GM12878 (cell line): Measurements from ENCODE around the gene CLDN16. TPM values are rescaled to one million over a fixed set of nuclear protein-coding genes. Genes with fewer than 3 reads are reported as not detected.

Experiments used
- ATAC-seq: fragments of 200-7000 bp; cut with Tn5 transposase; 3 replicates; pipeline ENCODE4 v1.9.1; 2020; ENCODE audit warnings: mild to moderate bottlenecking, moderate library complexity
- BruUV-seq: library from RNA; stranded (reverse); fragments of 400-500 nt; replicated peaks from 2 replicates; lab custom pipeline; 2021; lab: Mats Ljungman, UMichigan
- CTCF ChIA-PET: fragments of 300-600 bp; sonication (Branson Sonifier 250); formaldehyde crosslinking; extraction: SDS; loops from one replicate; lab custom pipeline; 2021; ENCODE audit warnings: inconsistent platforms; lab: Yijun Ruan, JAX
- POLR2A ChIA-PET: fragments of 350-600 bp; formaldehyde crosslinking; extraction: SDS; loops from one replicate; lab custom pipeline; 2021; ENCODE audit warnings: inconsistent platforms; lab: Charles Lee
- RAD21 ChIA-PET: fragments of 300-600 bp; sonication (Branson Sonifier 250); formaldehyde crosslinking; loops from one replicate; lab custom pipeline; 2023; ENCODE audit warnings: antibody characterized with exemption; ENCODE audit not compliant: unreplicated experiment; lab: Charles Lee
- SMC1A ChIA-PET: fragments of 300-600 bp; sonication (Branson Sonifier 250); formaldehyde crosslinking; loops from one replicate; lab custom pipeline; 2023; ENCODE audit not compliant: unreplicated experiment, uncharacterized antibody; lab: Charles Lee
- DNase-seq: peaks from one replicate; pipeline ENCODE4 v3.0.0-alpha.2; 2011; ENCODE audit warnings: low read depth, low spot score
- FAIRE-seq: peaks from 3 replicates; lab custom pipeline; 2011; peaks lifted over from hg19 to GRCh38; lab: Jason Lieb, UNC
- H2AFZ ChIP-seq: 2 replicates; pipeline ENCODE4 v1.6.0; 2011; ENCODE audit warnings: low read depth, low read length, control low read depth; ENCODE audit not compliant: control insufficient read depth
- H3K27ac ChIP-seq: 2 replicates; pipeline ENCODE4 v1.5.1; 2011; ENCODE audit warnings: control low read depth; ENCODE audit not compliant: control insufficient read depth, insufficient read depth
- H3K27me3 ChIP-seq, 2 experiments: replicated peaks in 1 of 2; 2 replicates each; pipeline versions ENCODE4 v1.6.0 to v1.6.1; 2011; ENCODE audit warnings: low read length in 1 of 2; ENCODE audit not compliant: control insufficient read depth in 2 of 2, insufficient read depth in 2 of 2
- H3K36me3 ChIP-seq, 2 experiments: 2 replicates each; pipeline ENCODE4 v1.5.1; 2011; ENCODE audit warnings: low read length in 1 of 2; ENCODE audit not compliant: control insufficient read depth in 2 of 2, insufficient read depth in 2 of 2
- H3K4me1 ChIP-seq: 2 replicates; pipeline ENCODE4 v1.6.1; 2011; ENCODE audit warnings: mild to moderate bottlenecking, low read length, moderate library complexity, mixed read lengths; ENCODE audit not compliant: control insufficient read depth, insufficient read depth
- H3K4me2 ChIP-seq: 2 replicates; pipeline ENCODE4 v1.6.0; 2011; ENCODE audit warnings: control low read depth; ENCODE audit not compliant: control insufficient read depth, insufficient read depth
- H3K4me3 ChIP-seq: fragments of 200-600 bp; sonication (generic); 2 replicates; pipeline ENCODE4 v1.5.1; 2016
- H3K79me2 ChIP-seq: 2 replicates; pipeline ENCODE4 v1.6.0; 2011; ENCODE audit warnings: low read length; ENCODE audit not compliant: control insufficient read depth, insufficient read depth
- H3K9ac ChIP-seq: 2 replicates; pipeline ENCODE4 v1.8.0; 2011; ENCODE audit warnings: low read length, control low read depth, mixed read lengths; ENCODE audit not compliant: control insufficient read depth, insufficient read depth
- H3K9me3 ChIP-seq: replicated peaks from 3 replicates; pipeline ENCODE4 v1.5.1; 2011; ENCODE audit warnings: mild to moderate bottlenecking, low read length; ENCODE audit not compliant: control insufficient read depth, insufficient read depth
- H4K20me1 ChIP-seq: 2 replicates; pipeline ENCODE4 v1.6.0; 2011; ENCODE audit not compliant: control insufficient read depth, insufficient read depth
- BRCA1 ChIP-seq: IDR thresholded peaks from 2 replicates; pipeline ENCODE4 v1.6.1; 2011; ENCODE audit warnings: low read depth, low read length, improper control_type of control experiment
- EGR1 ChIP-seq, 2 experiments: IDR thresholded peaks; 1 replicate in 1 of 2; 2 replicates in 1 of 2; pipeline ENCODE4 v1.6.1; 2011 to 2012; ENCODE audit warnings: low read depth in 2 of 2, low read length in 2 of 2, borderline replicate concordance in 1 of 2, mild to moderate bottlenecking in 1 of 2, moderate library complexity in 1 of 2
- HCFC1 ChIP-seq: fragments of 150-350 bp; IDR thresholded peaks from 2 replicates; pipeline ENCODE4 v1.6.1; 2014; ENCODE audit warnings: low read length
- MXI1 ChIP-seq: fragments of 150-350 bp; IDR thresholded peaks from 2 replicates; pipeline ENCODE4 v1.6.1; 2011; ENCODE audit warnings: low read depth, mild to moderate bottlenecking, inconsistent platforms, low read length, improper control_type of control experiment
- NR2C2 ChIP-seq: IDR thresholded peaks from 2 replicates; pipeline ENCODE4 v1.6.1; 2011; ENCODE audit warnings: borderline replicate concordance, low read depth; ENCODE audit not compliant: control insufficient read depth, insufficient read length
- RCOR1 ChIP-seq: conservative IDR thresholded peaks from 2 replicates; pipeline ENCODE4 v1.6.1; 2012; ENCODE audit warnings: low read depth, low read length, improper control_type of control experiment
- WGBS: methylation state at CpG from one replicate; pipeline ENCODE4 v1.1.6; 2016; ENCODE audit warnings: low lambda C conversion rate; ENCODE audit not compliant: insufficient replicate concordance, insufficient coverage; ENCODE audit errors: missing lambda C conversion rate; 5-methylcytosine and 5-hydroxymethylcytosine counted together
- in situ Hi-C: fragments of 300-500 bp; cut with MboI; formaldehyde crosslinking; loops from 9 replicates; pipeline ENCODE4 v1.14.3; 2018; ENCODE audit warnings: mixed read lengths
- intact Hi-C: fragments of 100-400 bp; cut with micrococcal nuclease; formaldehyde crosslinking; loops from one replicate; pipeline ENCODE4 v1.14.2; 2022; ENCODE audit not compliant: unreplicated experiment
- polyA plus RNA-seq, 11 experiments: library from polyadenylated mRNA; depleted of rRNA in 4 of 11; unstranded in 6 of 11; stranded (reverse) in 5 of 11; fragments of >200 nt; fragmentation: Nextera tagmentation in 4 of 11; fragmentation: Illumina TruSeq in 1 of 11; extraction: Ambion mirVana in 4 of 11; extraction: Trizol in 1 of 11; gene quantifications; 1 replicate in 1 of 11; 2 replicates in 10 of 11; pipeline versions ENCODE4 v1.2.1 to v1.2.3, GENCODE V29; 2011 to 2016; ENCODE audit warnings: inconsistent platforms in 2 of 11, missing spikeins in 2 of 11, low read depth in 1 of 11
- total RNA-seq, 4 experiments: library from RNA; depleted of rRNA in 3 of 4; stranded (reverse); fragments of >200 nt in 3 of 4; fragmentation: Illumina TruSeq in 1 of 4; extraction: Trizol in 1 of 4; gene quantifications; 2 replicates each; pipeline versions ENCODE4 v1.2.1 to v1.2.3, GENCODE V29; 2013 to 2021
- TF ChIP-seq, protein P1 (sequence below): fragments of 450-650 bp; IDR thresholded peaks from 2 replicates; pipeline ENCODE4 v1.6.1; 2018; ENCODE audit warnings: mild to moderate bottlenecking, low read depth, moderate library complexity; ENCODE audit not compliant: partially characterized antibody
- TF ChIP-seq, protein P2 (sequence below): fragments of 450-650 bp; formaldehyde crosslinking; IDR thresholded peaks from 2 replicates; pipeline ENCODE4 v1.4.0; 2022; ENCODE audit warnings: mild to moderate bottlenecking, moderate library complexity
- TF ChIP-seq, protein P3 (sequence below): IDR thresholded peaks from 2 replicates; pipeline ENCODE4 v1.6.1; 2012; ENCODE audit warnings: low read depth, low read length, improper control_type of control experiment
- TF ChIP-seq, protein P4 (sequence below): fragments of 450-650 bp; IDR thresholded peaks from 2 replicates; pipeline ENCODE4 v1.6.1; 2017; ENCODE audit warnings: low read depth, mild to moderate bottlenecking, moderate library complexity
- TF ChIP-seq, protein P5 (sequence below): fragments of 450-650 bp; formaldehyde crosslinking; IDR thresholded peaks from 2 replicates; pipeline ENCODE4 v1.5.0; 2022; ENCODE audit warnings: mild to moderate bottlenecking, missing genetic modification characterization

CLDN16 gene
- total and polyA plus RNA-seq, 10 of the 15 experiments (the other 5 are each of a cell fraction or from before 2014, with no cell fraction given): 3.2 to 26.6 (median 4.0) TPM

DNA sequence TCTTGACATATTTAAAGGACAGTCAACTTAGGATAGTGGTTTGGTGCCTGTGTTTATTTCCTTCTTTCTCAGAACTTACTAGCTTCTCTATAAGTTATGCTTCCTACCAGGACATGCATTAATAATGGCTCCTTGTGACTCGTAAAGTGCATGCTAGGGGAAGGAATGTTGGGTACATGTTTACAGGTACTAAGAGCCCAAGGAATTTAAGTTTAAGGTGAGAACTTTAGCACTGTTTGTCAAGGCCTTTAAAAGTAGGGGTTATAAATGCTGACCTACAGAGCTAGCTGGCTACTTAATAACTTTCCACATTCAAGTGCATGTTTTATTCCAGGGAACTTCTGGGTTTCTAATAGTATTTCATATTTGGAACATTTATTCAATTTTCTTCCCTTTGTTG lies 61.8 kb downstream of the CLDN16 start, which contains the start of gene TMEM207:
TMEM207 (minus strand) TSS at position 101 of the 400 bp plus-strand sequence; CDS start at position 9, 92 bp downstream.
- no peak within 1 kb of the TSS for H3K4me2 ChIP-seq
- ChIA-PET RAD21 (no interaction called here), SMC1A (interaction anchor here (1.4 kb wide), 1 partner anchor 10 kb away, joined by 3 read pairs; no protein-coding TSS in a partner anchor), POLR2A (no interaction called here), CTCF (interaction anchor here (0.7 to 1.3 kb wide), 3 partner anchors 11 to 493 kb away, joined by 3 to 4 read pairs (median 3); no protein-coding TSS in a partner anchor)
- no peaks in the 10 kb centered on the region for H3K4me1 ChIP-seq
- intact Hi-C loops: no loop called here
- 0% methylated on average over 1 of the region's 1 CpG for WGBS
- H3K27me3 ChIP-seq: no peaks in the 10 kb centered on the region
- no peaks in the 10 kb centered on the region for H3K79me2 ChIP-seq
- no peak for ATAC-seq
- no peaks in the 10 kb centered on the region for H4K20me1 ChIP-seq
- H3K36me3 ChIP-seq: no peaks in the 10 kb centered on the region
- no peak for FAIRE-seq
- no peak within 1 kb of the TSS for H3K9ac ChIP-seq
- no peak within 1 kb of the TSS for H3K27ac ChIP-seq
- H3K9me3 ChIP-seq: no peaks in the 10 kb centered on the region
- H2AFZ ChIP-seq: no peak within 1 kb of the TSS
- in situ Hi-C loops: no loop called here
- H3K4me3 ChIP-seq: no peak within 1 kb of the TSS
- BruUV-seq: no TSS peak
- DNase-seq: no peak
- no peak for TF ChIP-seq RCOR1
- TF ChIP-seq, protein P1, sequence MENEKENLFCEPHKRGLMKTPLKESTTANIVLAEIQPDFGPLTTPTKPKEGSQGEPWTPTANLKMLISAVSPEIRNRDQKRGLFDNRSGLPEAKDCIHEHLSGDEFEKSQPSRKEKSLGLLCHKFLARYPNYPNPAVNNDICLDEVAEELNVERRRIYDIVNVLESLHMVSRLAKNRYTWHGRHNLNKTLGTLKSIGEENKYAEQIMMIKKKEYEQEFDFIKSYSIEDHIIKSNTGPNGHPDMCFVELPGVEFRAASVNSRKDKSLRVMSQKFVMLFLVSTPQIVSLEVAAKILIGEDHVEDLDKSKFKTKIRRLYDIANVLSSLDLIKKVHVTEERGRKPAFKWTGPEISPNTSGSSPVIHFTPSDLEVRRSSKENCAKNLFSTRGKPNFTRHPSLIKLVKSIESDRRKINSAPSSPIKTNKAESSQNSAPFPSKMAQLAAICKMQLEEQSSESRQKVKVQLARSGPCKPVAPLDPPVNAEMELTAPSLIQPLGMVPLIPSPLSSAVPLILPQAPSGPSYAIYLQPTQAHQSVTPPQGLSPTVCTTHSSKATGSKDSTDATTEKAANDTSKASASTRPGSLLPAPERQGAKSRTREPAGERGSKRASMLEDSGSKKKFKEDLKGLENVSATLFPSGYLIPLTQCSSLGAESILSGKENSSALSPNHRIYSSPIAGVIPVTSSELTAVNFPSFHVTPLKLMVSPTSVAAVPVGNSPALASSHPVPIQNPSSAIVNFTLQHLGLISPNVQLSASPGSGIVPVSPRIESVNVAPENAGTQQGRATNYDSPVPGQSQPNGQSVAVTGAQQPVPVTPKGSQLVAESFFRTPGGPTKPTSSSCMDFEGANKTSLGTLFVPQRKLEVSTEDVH: no peak
- no peak for TF ChIP-seq MXI1
- TF ChIP-seq BRCA1: no peak
- TF ChIP-seq, protein P2, sequence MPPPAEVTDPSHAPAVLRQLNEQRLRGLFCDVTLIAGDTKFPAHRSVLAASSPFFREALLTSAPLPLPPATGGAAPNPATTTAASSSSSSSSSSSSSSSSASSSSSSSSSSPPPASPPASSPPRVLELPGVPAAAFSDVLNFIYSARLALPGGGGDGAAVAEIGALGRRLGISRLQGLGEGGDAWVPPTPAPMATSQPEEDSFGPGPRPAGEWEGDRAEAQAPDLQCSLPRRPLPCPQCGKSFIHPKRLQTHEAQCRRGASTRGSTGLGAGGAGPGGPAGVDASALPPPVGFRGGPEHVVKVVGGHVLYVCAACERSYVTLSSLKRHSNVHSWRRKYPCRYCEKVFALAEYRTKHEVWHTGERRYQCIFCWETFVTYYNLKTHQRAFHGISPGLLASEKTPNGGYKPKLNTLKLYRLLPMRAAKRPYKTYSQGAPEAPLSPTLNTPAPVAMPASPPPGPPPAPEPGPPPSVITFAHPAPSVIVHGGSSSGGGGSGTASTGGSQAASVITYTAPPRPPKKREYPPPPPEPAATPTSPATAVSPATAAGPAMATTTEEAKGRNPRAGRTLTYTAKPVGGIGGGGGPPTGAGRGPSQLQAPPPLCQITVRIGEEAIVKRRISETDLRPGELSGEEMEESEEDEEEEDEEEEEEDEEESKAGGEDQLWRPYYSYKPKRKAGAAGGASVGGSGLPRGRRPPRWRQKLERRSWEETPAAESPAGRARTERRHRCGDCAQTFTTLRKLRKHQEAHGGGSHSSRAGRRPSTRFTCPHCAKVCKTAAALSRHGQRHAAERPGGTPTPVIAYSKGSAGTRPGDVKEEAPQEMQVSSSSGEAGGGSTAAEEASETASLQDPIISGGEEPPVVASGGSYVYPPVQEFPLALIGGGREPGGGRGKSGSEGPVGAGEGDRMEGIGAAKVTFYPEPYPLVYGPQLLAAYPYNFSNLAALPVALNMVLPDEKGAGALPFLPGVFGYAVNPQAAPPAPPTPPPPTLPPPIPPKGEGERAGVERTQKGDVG (CRISPR knock-in tag): no peak
- TF ChIP-seq HCFC1: no peak
- TF ChIP-seq, protein P3, sequence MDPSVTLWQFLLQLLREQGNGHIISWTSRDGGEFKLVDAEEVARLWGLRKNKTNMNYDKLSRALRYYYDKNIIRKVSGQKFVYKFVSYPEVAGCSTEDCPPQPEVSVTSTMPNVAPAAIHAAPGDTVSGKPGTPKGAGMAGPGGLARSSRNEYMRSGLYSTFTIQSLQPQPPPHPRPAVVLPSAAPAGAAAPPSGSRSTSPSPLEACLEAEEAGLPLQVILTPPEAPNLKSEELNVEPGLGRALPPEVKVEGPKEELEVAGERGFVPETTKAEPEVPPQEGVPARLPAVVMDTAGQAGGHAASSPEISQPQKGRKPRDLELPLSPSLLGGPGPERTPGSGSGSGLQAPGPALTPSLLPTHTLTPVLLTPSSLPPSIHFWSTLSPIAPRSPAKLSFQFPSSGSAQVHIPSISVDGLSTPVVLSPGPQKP: no peak
- TF ChIP-seq EGR1 (IDR thresholded peaks at IDR 0.05; ENCODE audit: borderline replicate concordance in 1 of 2, low read depth in 2 of 2, low read length in 2 of 2): no peak
- TF ChIP-seq NR2C2: no peak
- TF ChIP-seq, protein P4, sequence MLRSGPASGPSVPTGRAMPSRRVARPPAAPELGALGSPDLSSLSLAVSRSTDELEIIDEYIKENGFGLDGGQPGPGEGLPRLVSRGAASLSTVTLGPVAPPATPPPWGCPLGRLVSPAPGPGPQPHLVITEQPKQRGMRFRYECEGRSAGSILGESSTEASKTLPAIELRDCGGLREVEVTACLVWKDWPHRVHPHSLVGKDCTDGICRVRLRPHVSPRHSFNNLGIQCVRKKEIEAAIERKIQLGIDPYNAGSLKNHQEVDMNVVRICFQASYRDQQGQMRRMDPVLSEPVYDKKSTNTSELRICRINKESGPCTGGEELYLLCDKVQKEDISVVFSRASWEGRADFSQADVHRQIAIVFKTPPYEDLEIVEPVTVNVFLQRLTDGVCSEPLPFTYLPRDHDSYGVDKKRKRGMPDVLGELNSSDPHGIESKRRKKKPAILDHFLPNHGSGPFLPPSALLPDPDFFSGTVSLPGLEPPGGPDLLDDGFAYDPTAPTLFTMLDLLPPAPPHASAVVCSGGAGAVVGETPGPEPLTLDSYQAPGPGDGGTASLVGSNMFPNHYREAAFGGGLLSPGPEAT: no peak
- TF ChIP-seq, protein P5, sequence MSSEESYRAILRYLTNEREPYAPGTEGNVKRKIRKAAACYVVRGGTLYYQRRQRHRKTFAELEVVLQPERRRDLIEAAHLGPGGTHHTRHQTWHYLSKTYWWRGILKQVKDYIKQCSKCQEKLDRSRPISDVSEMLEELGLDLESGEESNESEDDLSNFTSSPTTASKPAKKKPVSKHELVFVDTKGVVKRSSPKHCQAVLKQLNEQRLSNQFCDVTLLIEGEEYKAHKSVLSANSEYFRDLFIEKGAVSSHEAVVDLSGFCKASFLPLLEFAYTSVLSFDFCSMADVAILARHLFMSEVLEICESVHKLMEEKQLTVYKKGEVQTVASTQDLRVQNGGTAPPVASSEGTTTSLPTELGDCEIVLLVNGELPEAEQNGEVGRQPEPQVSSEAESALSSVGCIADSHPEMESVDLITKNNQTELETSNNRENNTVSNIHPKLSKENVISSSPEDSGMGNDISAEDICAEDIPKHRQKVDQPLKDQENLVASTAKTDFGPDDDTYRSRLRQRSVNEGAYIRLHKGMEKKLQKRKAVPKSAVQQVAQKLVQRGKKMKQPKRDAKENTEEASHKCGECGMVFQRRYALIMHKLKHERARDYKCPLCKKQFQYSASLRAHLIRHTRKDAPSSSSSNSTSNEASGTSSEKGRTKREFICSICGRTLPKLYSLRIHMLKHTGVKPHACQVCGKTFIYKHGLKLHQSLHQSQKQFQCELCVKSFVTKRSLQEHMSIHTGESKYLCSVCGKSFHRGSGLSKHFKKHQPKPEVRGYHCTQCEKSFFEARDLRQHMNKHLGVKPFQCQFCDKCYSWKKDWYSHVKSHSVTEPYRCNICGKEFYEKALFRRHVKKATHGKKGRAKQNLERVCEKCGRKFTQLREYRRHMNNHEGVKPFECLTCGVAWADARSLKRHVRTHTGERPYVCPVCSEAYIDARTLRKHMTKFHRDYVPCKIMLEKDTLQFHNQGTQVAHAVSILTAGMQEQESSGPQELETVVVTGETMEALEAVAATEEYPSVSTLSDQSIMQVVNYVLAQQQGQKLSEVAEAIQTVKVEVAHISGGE (CRISPR knock-in tag): no peak
